Fibroblast of lung (primary cell): Measurements from ENCODE around the gene CDYL2. TPM values are rescaled to one million over a fixed set of nuclear protein-coding genes. Genes with fewer than 3 reads are reported as not detected.

Experiments used
- DNase-seq, 2 donors: peaks; one replicate each; pipeline versions ENCODE4 v3.0.0 to v3.0.0-alpha.2; 2010; ENCODE audit warnings: low read depth in 2 of 2
- H2AFZ ChIP-seq: 2 replicates; pipeline ENCODE4 v1.5.1; 2012; ENCODE audit warnings: low read length, control low read depth, inconsistent platforms
- H3K27ac ChIP-seq: 2 replicates; pipeline ENCODE4 v1.5.1; 2011; ENCODE audit warnings: low read length, control low read depth; ENCODE audit not compliant: insufficient read depth
- H3K27me3 ChIP-seq: 2 replicates; pipeline ENCODE4 v1.5.1; 2011; ENCODE audit warnings: mild to moderate bottlenecking, low read length; ENCODE audit not compliant: control insufficient read depth, insufficient read depth
- H3K36me3 ChIP-seq: 2 replicates; pipeline ENCODE4 v1.5.1; 2011; ENCODE audit warnings: low read length; ENCODE audit not compliant: control insufficient read depth, insufficient read depth
- H3K4me1 ChIP-seq: 2 replicates; pipeline ENCODE4 v1.5.1; 2011; ENCODE audit warnings: low read length; ENCODE audit not compliant: control insufficient read depth, insufficient read depth; ENCODE audit errors: extremely low read depth
- H3K4me2 ChIP-seq: 2 replicates; pipeline ENCODE4 v1.5.1; 2011; ENCODE audit warnings: low read length, control low read depth; ENCODE audit not compliant: insufficient read depth; ENCODE audit errors: extremely low read depth
- H3K4me3 ChIP-seq, 4 experiments: fragments of 200-600 bp in 1 of 4; sonication (generic) in 1 of 4; replicated peaks in 1 of 4; 2 replicates each; pipeline ENCODE4 v1.5.1; 2011 to 2016; ENCODE audit warnings: low read length in 4 of 4, low read depth in 3 of 4, mild to moderate bottlenecking in 3 of 4, control low read depth in 2 of 4, inconsistent platforms in 1 of 4, mixed read lengths in 1 of 4; ENCODE audit not compliant: insufficient read depth in 1 of 4; ENCODE audit errors: control extremely low read depth in 1 of 4
- H3K79me2 ChIP-seq: 2 replicates; pipeline ENCODE4 v1.5.1; 2012; ENCODE audit warnings: mild to moderate bottlenecking, low read length, inconsistent platforms; ENCODE audit not compliant: control insufficient read depth, insufficient read depth
- H3K9ac ChIP-seq: 2 replicates; pipeline ENCODE4 v1.5.1; 2011; ENCODE audit warnings: mild to moderate bottlenecking, low read length, control low read depth; ENCODE audit not compliant: insufficient read depth
- H3K9me3 ChIP-seq: 2 replicates; pipeline ENCODE4 v1.5.1; 2012; ENCODE audit warnings: low read depth, low read length; ENCODE audit not compliant: control insufficient read depth, insufficient read depth
- H4K20me1 ChIP-seq: 2 replicates; pipeline ENCODE4 v1.5.1; 2011; ENCODE audit warnings: low read length; ENCODE audit not compliant: control insufficient read depth, insufficient read depth; ENCODE audit errors: extremely low read depth
- CTCF ChIP-seq, 2 donors: IDR thresholded peaks in 1 of 2; conservative IDR thresholded peaks in 1 of 2; 1 replicate in 1 of 2; 2 replicates in 1 of 2; pipeline ENCODE4 v1.5.1; 2011 to 2012; ENCODE audit warnings: low read length in 2 of 2, control low read depth in 1 of 2, inconsistent platforms in 1 of 2, low read depth in 1 of 2, mild to moderate bottlenecking in 1 of 2
- EZH2 ChIP-seq: IDR thresholded peaks from 2 replicates; pipeline ENCODE4 v1.5.1; 2012; ENCODE audit warnings: low read length, control low read depth, mild to moderate bottlenecking; ENCODE audit errors: missing control alignments
- polyA plus RNA-seq, 2 donors: library from polyadenylated mRNA; depleted of rRNA in 1 of 2; stranded (reverse) in 1 of 2; unstranded in 1 of 2; fragments of >200 nt; gene quantifications; 2 replicates each; pipeline ENCODE4 v1.2.1, GENCODE V29; 2011 to 2012; ENCODE audit warnings: missing spikeins in 1 of 2
- total RNA-seq: library from RNA; depleted of rRNA; stranded (reverse); fragments of >200 nt; gene quantifications from 2 replicates; pipeline ENCODE4 v1.2.1, GENCODE V29; 2014

The CDYL2 gene
- total and polyA plus RNA-seq, 2 donors (not counting 1 experiment from before 2014, with no cell fraction given): 1.1 to 3.5 TPM

GRCh38 chr16:80725566-80726162 is 78.7 kb downstream of the CDYL2 start:
- H3K9me3 ChIP-seq: no peaks in the 10 kb centered on the region
- no peaks in the 10 kb centered on the region for H4K20me1 ChIP-seq
- no peaks in the 10 kb centered on the region for H3K79me2 ChIP-seq
- no peak overlapping the region for H3K4me2 ChIP-seq
- H3K27ac ChIP-seq: no peak overlapping the region
- H3K4me1 ChIP-seq: no peaks in the 10 kb centered on the region
- no peaks in the 10 kb centered on the region for H3K36me3 ChIP-seq
- H3K9ac ChIP-seq: no peak overlapping the region
- peak in 1 of 2 donors; percentile 69 for DNase-seq
- H2AFZ ChIP-seq: no peak overlapping the region
- TF ChIP-seq EZH2: no peak
- no peak for TF ChIP-seq CTCF (conservative IDR thresholded peaks at IDR 0.05 in 1 of 2, IDR thresholded peaks at IDR 0.05 in 1 of 2; ENCODE audit: low read depth in 1 of 2, low read length in 2 of 2)
- no peak overlapping the region for H3K4me3 ChIP-seq
- H3K27me3 ChIP-seq: no peaks in the 10 kb centered on the region

- no peaks in the 10 kb centered on the region for H3K9me3 ChIP-seq
Measured at GRCh38 chr16:80723981-80724380, 80.4 kb downstream of the CDYL2 start.

GRCh38 chr16:80723091-80723490 is 81.3 kb downstream of the CDYL2 start:
- H2AFZ ChIP-seq: no peak overlapping the region
- no peak overlapping the region for H3K9ac ChIP-seq
- no peak overlapping the region for H3K4me2 ChIP-seq
- H3K27me3 ChIP-seq: no peaks in the 10 kb centered on the region
- no peaks in the 10 kb centered on the region for H3K9me3 ChIP-seq
- TF ChIP-seq CTCF (conservative IDR thresholded peaks at IDR 0.05 in 1 of 2, IDR thresholded peaks at IDR 0.05 in 1 of 2; ENCODE audit: low read depth in 1 of 2, low read length in 2 of 2) (no peak), EZH2 (no peak)
- no peaks in the 10 kb centered on the region for H3K4me1 ChIP-seq
- no peaks in the 10 kb centered on the region for H3K36me3 ChIP-seq
- no peak for DNase-seq
- no peaks in the 10 kb centered on the region for H4K20me1 ChIP-seq
- H3K79me2 ChIP-seq: no peaks in the 10 kb centered on the region
- no peak overlapping the region for H3K27ac ChIP-seq
- H3K4me3 ChIP-seq: no peak overlapping the region

More at GRCh38 chr16:80723981-80724380, 80.4 kb downstream of the CDYL2 start:
- Histone ChIP-seq H3K79me2 (no peaks in the 10 kb centered on the region), H3K9ac (no peak overlapping the region), H3K4me3 (no peak overlapping the region), H2AFZ (no peak overlapping the region), H3K4me2 (no peak overlapping the region), H4K20me1 (no peaks in the 10 kb centered on the region), H3K27ac (no peak overlapping the region), H3K36me3 (no peaks in the 10 kb centered on the region), H3K27me3 (no peaks in the 10 kb centered on the region), H3K4me1 (no peaks in the 10 kb centered on the region)
- DNase-seq: no peak
- TF ChIP-seq EZH2: no peak
- TF ChIP-seq CTCF (conservative IDR thresholded peaks at IDR 0.05 in 1 of 2, IDR thresholded peaks at IDR 0.05 in 1 of 2; ENCODE audit: low read depth in 1 of 2, low read length in 2 of 2): no peak
